H1 (cell line): ENCODE results near the gene KRTAP5-1. TPM values are rescaled to one million over a fixed set of nuclear protein-coding genes. Genes with fewer than 3 reads are reported as not detected.

ENCODE experiments used
- CTCF ChIA-PET: fragments of 300-600 bp; sonication (Branson Sonifier 250); formaldehyde crosslinking; loops from one replicate; lab custom pipeline; 2021; ENCODE audit not compliant: partially characterized antibody; lab: Charles Lee
- POLR2A ChIA-PET: fragments of 300-600 bp; sonication (Branson Sonifier 250); formaldehyde crosslinking; loops from one replicate; lab custom pipeline; 2021; ENCODE audit warnings: inconsistent platforms; ENCODE audit not compliant: partially characterized antibody; lab: Charles Lee
- DNase-seq, 2 experiments: peaks; one replicate each; pipeline versions ENCODE4 v3.0.0 to v3.0.0-alpha.2; 2010 to 2022; ENCODE audit warnings: low spot score in 2 of 2, low read depth in 1 of 2, mixed read lengths in 1 of 2
- FAIRE-seq: peaks from 2 replicates; lab custom pipeline; 2011; peaks lifted over from hg19 to GRCh38; lab: Jason Lieb, UNC
- H2AFZ ChIP-seq: 2 replicates; pipeline ENCODE4 v1.8.1; 2012; ENCODE audit warnings: low read length, inconsistent platforms
- H2AK5ac ChIP-seq: 2 replicates; pipeline ENCODE4 v1.6.1; 2013; ENCODE audit warnings: low read depth, low read length
- H2BK120ac ChIP-seq: replicated peaks from 2 replicates; pipeline ENCODE3; 2013; ENCODE audit warnings: low read depth, low read length, inconsistent platforms
- H2BK12ac ChIP-seq: 2 replicates; pipeline ENCODE4 v1.6.1; 2013; ENCODE audit warnings: low read depth, low read length
- H2BK15ac ChIP-seq: 2 replicates; pipeline ENCODE4 v1.6.1; 2013; ENCODE audit warnings: low read length
- H2BK20ac ChIP-seq: 2 replicates; pipeline ENCODE4 v1.6.1; 2013; ENCODE audit warnings: low read length
- H2BK5ac ChIP-seq: 2 replicates; pipeline ENCODE4 v1.6.1; 2013; ENCODE audit warnings: low read depth, low read length
- H3K14ac ChIP-seq: 2 replicates; pipeline ENCODE4 v1.6.1; 2013; ENCODE audit warnings: inconsistent platforms; ENCODE audit not compliant: insufficient read length
- H3K18ac ChIP-seq: 2 replicates; pipeline ENCODE4 v1.6.1; 2013; ENCODE audit warnings: low read length; ENCODE audit errors: extremely low read depth
- H3K23ac ChIP-seq: 2 replicates; pipeline ENCODE4 v1.6.1; 2013; ENCODE audit warnings: inconsistent platforms; ENCODE audit not compliant: insufficient read length
- H3K23me2 ChIP-seq: 2 replicates; pipeline ENCODE4 v1.6.1; 2013; ENCODE audit warnings: low read depth, low read length
- H3K27ac ChIP-seq: 2 replicates; pipeline ENCODE4 v1.6.1; 2011; ENCODE audit warnings: low read depth, low read length, inconsistent platforms
- H3K27me3 ChIP-seq, 4 experiments: replicated peaks in 1 of 4; 1 replicate in 1 of 4; 2 replicates in 3 of 4; pipeline versions ENCODE4 v1.6.1 to v1.8.1; 2011 to 2013; ENCODE audit warnings: low read length in 3 of 4, mild to moderate bottlenecking in 3 of 4, inconsistent platforms in 2 of 4, mixed read lengths in 2 of 4, moderate library complexity in 1 of 4; ENCODE audit not compliant: control insufficient read depth in 3 of 4, insufficient read depth in 3 of 4; ENCODE audit errors: extremely low read depth in 1 of 4
- H3K36me3 ChIP-seq, 4 experiments: 2 replicates each; pipeline versions ENCODE4 v1.6.1 to v1.8.1; 2011 to 2013; ENCODE audit warnings: mild to moderate bottlenecking in 4 of 4, low read length in 3 of 4, moderate library complexity in 2 of 4, control low read depth in 1 of 4, inconsistent platforms in 1 of 4; ENCODE audit not compliant: insufficient read depth in 4 of 4, control insufficient read depth in 2 of 4
- H3K4ac ChIP-seq: replicated peaks from 2 replicates; pipeline ENCODE3; 2013; ENCODE audit warnings: low read length, low read depth, mixed read lengths, inconsistent platforms; ENCODE audit not compliant: insufficient read length
- H3K4me1 ChIP-seq, 4 experiments: replicated peaks in 1 of 4; 1 replicate in 1 of 4; 2 replicates in 3 of 4; pipeline versions ENCODE4 v1.6.1 to v1.8.1; 2011 to 2013; ENCODE audit warnings: low read length in 3 of 4, inconsistent platforms in 2 of 4, mixed read lengths in 1 of 4; ENCODE audit not compliant: insufficient read depth in 4 of 4, control insufficient read depth in 3 of 4
- H3K4me2 ChIP-seq, 2 experiments: 2 replicates each; pipeline versions ENCODE4 v1.6.1 to v1.8.1; 2011 to 2013; ENCODE audit warnings: low read depth in 2 of 2, low read length in 2 of 2, control low read depth in 1 of 2, inconsistent platforms in 1 of 2, mild to moderate bottlenecking in 1 of 2; ENCODE audit not compliant: insufficient read depth in 1 of 2
- H3K4me3 ChIP-seq, 4 experiments: fragments of 200-600, 300-600 bp in 1 of 4; sonication (generic), shearing (Covaris generic), sonication (Bioruptor Twin) in 1 of 4; 2 replicates each; pipeline versions ENCODE4 v1.5.1 to v1.8.1; 2011 to 2016; ENCODE audit warnings: low read length in 4 of 4, low read depth in 3 of 4, control low read depth in 2 of 4, inconsistent platforms in 2 of 4, mild to moderate bottlenecking in 2 of 4, mixed read lengths in 1 of 4, moderate library complexity in 1 of 4; ENCODE audit not compliant: insufficient read depth in 2 of 4; ENCODE audit errors: extremely low read depth in 1 of 4
- H3K56ac ChIP-seq: replicated peaks from 2 replicates; pipeline ENCODE3; 2013; ENCODE audit warnings: low read depth, mild to moderate bottlenecking, mixed read lengths, low read length, inconsistent platforms; ENCODE audit not compliant: insufficient read length
- H3K79me1 ChIP-seq: 2 replicates; pipeline ENCODE4 v1.6.1; 2013; ENCODE audit warnings: low read depth, low read length, control low read depth
- H3K79me2 ChIP-seq, 2 experiments: 2 replicates each; pipeline versions ENCODE4 v1.6.1 to v1.8.1; 2012 to 2013; ENCODE audit warnings: low read length in 2 of 2, mild to moderate bottlenecking in 2 of 2, inconsistent platforms in 1 of 2; ENCODE audit not compliant: insufficient read depth in 2 of 2, control insufficient read depth in 1 of 2
- H3K9ac ChIP-seq, 4 experiments: replicated peaks in 1 of 4; 1 replicate in 1 of 4; 2 replicates in 3 of 4; pipeline versions ENCODE4 v1.6.1 to v1.8.1; 2011 to 2013; ENCODE audit warnings: low read depth in 3 of 4, low read length in 3 of 4, control low read depth in 2 of 4, mild to moderate bottlenecking in 2 of 4, moderate library complexity in 2 of 4, inconsistent platforms in 1 of 4; ENCODE audit errors: extremely low read depth in 1 of 4
- H3K9me3 ChIP-seq, 2 experiments: 2 replicates each; pipeline versions ENCODE4 v1.6.1 to v1.8.1; 2012 to 2013; ENCODE audit warnings: mild to moderate bottlenecking in 2 of 2, moderate library complexity in 2 of 2, control low read depth in 1 of 2, inconsistent platforms in 1 of 2, low read depth in 1 of 2, low read length in 1 of 2, mixed read lengths in 1 of 2; ENCODE audit not compliant: insufficient read depth in 2 of 2
- H4K20me1 ChIP-seq, 2 experiments: replicated peaks in 1 of 2; 2 replicates each; pipeline versions ENCODE3 to v1.8.1; 2011 to 2013; ENCODE audit warnings: inconsistent platforms in 2 of 2, low read length in 2 of 2, mild to moderate bottlenecking in 1 of 2; ENCODE audit not compliant: insufficient read depth in 2 of 2, control insufficient read depth in 1 of 2
- H4K5ac ChIP-seq: 2 replicates; pipeline ENCODE4 v1.6.1; 2013; ENCODE audit warnings: low read length, low read depth, mixed read lengths, inconsistent platforms; ENCODE audit not compliant: insufficient read length
- H4K8ac ChIP-seq: 2 replicates; pipeline ENCODE4 v1.8.0; 2013; ENCODE audit warnings: mild to moderate bottlenecking, moderate library complexity, low read length, inconsistent platforms; ENCODE audit not compliant: insufficient read depth; ENCODE audit errors: extremely low read depth
- H4K91ac ChIP-seq: replicated peaks from 2 replicates; pipeline ENCODE3; 2013; ENCODE audit warnings: low read length, mixed read lengths, inconsistent platforms; ENCODE audit not compliant: insufficient read length
- ATF3 ChIP-seq: IDR thresholded peaks from 2 replicates; pipeline ENCODE4 v1.6.1; 2011; ENCODE audit warnings: low read depth, mild to moderate bottlenecking, low read length; ENCODE audit not compliant: insufficient read depth
- CHD2 ChIP-seq: IDR thresholded peaks from 2 replicates; pipeline ENCODE4 v1.6.1; 2012; ENCODE audit warnings: low read length, improper control_type of control experiment
- E2F6 ChIP-seq: IDR thresholded peaks from 2 replicates; pipeline ENCODE4 v1.6.1; 2012; ENCODE audit warnings: inconsistent platforms
- EGR1 ChIP-seq: IDR thresholded peaks from 2 replicates; pipeline ENCODE4 v1.6.1; 2011; ENCODE audit warnings: low read depth, low read length, borderline replicate concordance
- EP300 ChIP-seq, 2 experiments: IDR thresholded peaks; 1 replicate in 1 of 2; 2 replicates in 1 of 2; pipeline ENCODE4 v1.6.1; 2011 to 2012; ENCODE audit warnings: low read depth in 2 of 2, low read length in 2 of 2, mild to moderate bottlenecking in 2 of 2, borderline replicate concordance in 1 of 2, inconsistent platforms in 1 of 2, moderate library complexity in 1 of 2
- GTF2F1 ChIP-seq: IDR thresholded peaks from 2 replicates; pipeline ENCODE4 v1.6.1; 2012; ENCODE audit warnings: low read depth, low read length, improper control_type of control experiment, borderline replicate concordance
- KDM4A ChIP-seq: IDR thresholded peaks from one replicate; pipeline ENCODE4 v1.7.1; 2012; ENCODE audit warnings: low read depth, mild to moderate bottlenecking, moderate library complexity, low read length, inconsistent platforms; ENCODE audit not compliant: severe bottlenecking
- POLR2A ChIP-seq, 2 experiments: IDR thresholded peaks; 1 replicate in 1 of 2; 2 replicates in 1 of 2; pipeline ENCODE4 v1.6.1; 2011; ENCODE audit warnings: low read depth in 2 of 2, low read length in 2 of 2, mild to moderate bottlenecking in 2 of 2; ENCODE audit errors: control extremely low read depth in 1 of 2
- POLR2AphosphoS5 ChIP-seq: IDR thresholded peaks from 2 replicates; pipeline ENCODE4 v1.6.1; 2011; ENCODE audit warnings: low read depth, low read length
- POU5F1 ChIP-seq: IDR thresholded peaks from 2 replicates; pipeline ENCODE4 v1.6.1; 2011; ENCODE audit warnings: low read depth, mild to moderate bottlenecking, low read length, moderate library complexity
- RNF2 ChIP-seq: fragments of 200-900, 300-1000 bp; sonication (generic); IDR thresholded peaks from 2 replicates; pipeline ENCODE4 v1.7.1; 2016; ENCODE audit warnings: borderline replicate concordance, low read depth, mild to moderate bottlenecking, antibody characterized with exemption, low read length; ENCODE audit not compliant: poor library complexity, severe bottlenecking; ENCODE audit errors: missing control alignments
- ZNF274 ChIP-seq: IDR thresholded peaks from 2 replicates; pipeline ENCODE4 v1.7.0; 2012; ENCODE audit warnings: low read length, borderline replicate concordance; ENCODE audit errors: extremely low read depth
- WGBS, 2 experiments: shearing (Covaris generic) in 1 of 2; methylation state at CpG; one replicate each; pipeline versions ENCODE4 v1.1.6 to v1.1.7; 2013 to 2015; ENCODE audit warnings: low lambda C conversion rate in 2 of 2, mixed read lengths in 2 of 2, inconsistent platforms in 1 of 2, low coverage in 1 of 2, missing lambda C conversion rate in 1 of 2; ENCODE audit not compliant: insufficient replicate concordance in 2 of 2, insufficient coverage in 1 of 2, insufficient read length in 1 of 2; ENCODE audit errors: extremely low coverage in 1 of 2, missing lambda C conversion rate in 1 of 2; 5-methylcytosine and 5-hydroxymethylcytosine counted together
- polyA plus RNA-seq, 7 experiments: library from polyadenylated mRNA; depleted of rRNA in 3 of 7; stranded (reverse) in 5 of 7; unstranded in 2 of 7; fragments of >200 nt in 5 of 7; fragments of 200-250 nt in 2 of 7; gene quantifications; 1 replicate in 5 of 7; 2 replicates in 1 of 7; 4 replicates in 1 of 7; pipeline versions ENCODE4 v1.2.1 to v1.2.3, GENCODE V29; 2011 to 2013; ENCODE audit warnings: missing spikeins in 2 of 7, mixed read lengths in 2 of 7
- total RNA-seq: library from RNA; stranded (reverse); fragmentation: NEBNext Ultra II Directional; extraction: Animal tissue kit (Norgen Biotek cat#: 25700); gene quantifications from 2 replicates; pipeline ENCODE4 v1.2.1, GENCODE V29; 2021

Gene KRTAP5-1
- total and polyA plus RNA-seq, 2 of the 8 experiments (the other 6 are each of a cell fraction or from before 2014, with no cell fraction given) = not detected

GRCh38 chr11:1625541-1625940, 40.5 kb upstream of the KRTAP5-1 start:
- CTCF ChIA-PET = interaction anchor here (0.8 to 6.5 kb wide), 3 partner anchors 14 to 79 kb away, joined by 3 to 47 read pairs (median 41); partner anchors contain the start of gene KRTAP5-2

More at GRCh38 chr11:1625541-1625940, 40.5 kb upstream of the KRTAP5-1 start:
- Histone ChIP-seq H4K91ac (no peak overlapping the region), H3K4me2 (no peak overlapping the region), H3K4me1 (peaks cover 0 to 4% (median 1%) of the 10 kb centered on the region in 4 experiments; a peak in 5 of 7 replicates), H3K36me3 (no peaks in the 10 kb centered on the region), H3K23ac (no peak overlapping the region), H3K56ac (no peak overlapping the region), H3K18ac (no peak overlapping the region), H4K8ac (no peak overlapping the region; the same call in 1 of the 2 replicates), H2BK120ac (no peak overlapping the region), H2BK15ac (no peak overlapping the region), H2BK12ac (no peak overlapping the region), H3K9ac (no peak overlapping the region), H2AK5ac (no peak overlapping the region), H2AFZ (no peak overlapping the region), H3K9me3 (no peaks in the 10 kb centered on the region), H3K27me3 (peaks cover 0 to 16% (median 3%) of the 10 kb centered on the region in 4 experiments; a peak in 5 of 7 replicates), H3K4ac (no peak overlapping the region), H4K5ac (no peak overlapping the region), H3K14ac (no peak overlapping the region), H4K20me1 (no peaks in the 10 kb centered on the region), H3K23me2 (no peaks in the 10 kb centered on the region), H3K4me3 (no peak overlapping the region), H3K79me2 (no peaks in the 10 kb centered on the region), H3K79me1 (no peaks in the 10 kb centered on the region), H2BK20ac (no peak overlapping the region), H3K27ac (no peak overlapping the region), H2BK5ac (no peak overlapping the region)
- POLR2A ChIA-PET = no interaction called here
- TF ChIP-seq POLR2AphosphoS5 (no peak), POU5F1 (no peak), CHD2 (no peak), EGR1 (no peak), ATF3 (no peak), EP300 (IDR thresholded peaks at IDR 0.05; ENCODE audit: borderline replicate concordance in 1 of 2, low read depth in 2 of 2, low read length in 2 of 2) (no peak), RNF2 (no peak), KDM4A (no peak), GTF2F1 (no peak), POLR2A (IDR thresholded peaks at IDR 0.05; ENCODE audit: control extremely low read depth in 1 of 2, low read depth in 2 of 2, low read length in 2 of 2) (no peak), E2F6 (no peak), ZNF274 (no peak)
- 91% methylated on average over 12 of the region's 13 CpGs; no CpG with 5 or more reads in 1 of the 2 experiments for WGBS, 2 experiments
- DNase-seq (no peak), FAIRE-seq (no peak)
